Posterior vena cava (tissue), 2 donors: ENCODE results near the gene PTAR1. TPM values are rescaled to one million over a fixed set of nuclear protein-coding genes. Genes with fewer than 3 reads are reported as not detected.

Experiments
- DNase-seq: peaks from one replicate; pipeline ENCODE4 v3.0.0-alpha.2; 2020; ENCODE audit warnings: low spot score
- intact Hi-C, 2 donors: fragments of 100-400 bp; cut with DNase I; formaldehyde crosslinking; loops; one replicate each; pipeline versions ENCODE4 v1.14.1 to v1.14.2; 2022 to 2023
- total RNA-seq, 2 donors: library from RNA; stranded (reverse); fragmentation: NEBNext Ultra II Directional; extraction: Animal tissue kit (Norgen Biotek cat#: 25700); gene quantifications; one replicate each; pipeline ENCODE4 v1.2.1, GENCODE V29; 2021
- donor health status: DM: yes; HTN: yes; CAD: no.
- donor health status: DM: yes; HTN: yes; CAD: no.

Gene PTAR1
- total RNA-seq, 2 donors from 2014 or later: 48.3 to 48.8 TPM

DNA sequence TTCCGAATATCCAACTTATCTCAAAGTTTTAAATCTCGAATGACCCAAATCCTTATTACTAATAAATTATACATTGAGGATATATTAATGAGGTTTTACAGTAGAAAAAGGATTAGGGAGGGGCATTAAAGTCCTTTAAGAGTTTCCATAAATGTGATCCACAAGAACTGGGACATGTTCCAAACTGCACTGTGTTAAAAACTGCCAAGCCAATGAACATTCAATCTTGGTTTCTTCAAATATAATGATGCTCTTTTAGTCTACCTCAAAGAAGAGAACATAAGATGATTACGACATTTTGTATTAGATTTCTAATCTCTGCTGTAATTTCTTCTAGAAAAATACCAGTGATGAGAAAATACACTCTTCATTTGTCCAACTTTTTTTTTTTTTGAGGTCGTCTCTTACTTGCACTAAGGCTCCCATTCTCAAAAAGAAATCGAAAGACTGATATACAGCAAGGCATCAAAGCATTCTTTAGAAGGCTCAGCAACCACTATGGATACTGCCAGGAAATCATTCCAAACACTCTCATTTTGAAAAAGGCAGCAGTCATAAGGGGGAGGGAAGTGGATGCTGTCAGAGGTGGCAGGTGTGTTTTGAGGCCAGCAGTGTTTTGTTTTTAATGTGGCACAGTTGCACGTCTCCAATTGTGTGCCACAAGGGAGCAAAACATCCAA lies 1.7 kb downstream of the PTAR1 start:
- intact Hi-C loops: no loop called here
- DNase-seq: no peak

GRCh38 chr9:69755205-69755604 lies 4.6 kb downstream of the PTAR1 start:
- intact Hi-C loops: no loop called here
- no peak for DNase-seq

DNA sequence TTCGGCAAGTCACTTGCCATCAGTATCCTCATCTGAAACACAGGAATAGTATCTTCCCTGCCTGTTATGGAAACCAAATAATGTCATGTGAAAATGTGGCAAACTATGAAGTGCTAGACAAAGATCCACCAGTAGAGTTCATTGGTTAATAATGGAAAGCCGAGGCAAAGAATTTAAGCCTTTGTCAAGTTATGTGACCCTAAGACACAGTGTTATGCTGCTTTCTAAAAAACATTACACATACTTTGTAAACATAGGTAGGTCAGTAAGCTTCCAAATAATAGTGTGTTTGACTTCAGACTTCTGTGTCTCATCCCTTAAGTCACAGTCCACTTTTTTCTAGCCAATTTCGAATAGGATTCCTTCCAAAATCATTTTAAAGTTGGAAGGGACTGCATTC lies 6.0 kb downstream of the PTAR1 start:
- intact Hi-C loops: no loop called here
- no peak for DNase-seq

- DNase-seq: no peak
- intact Hi-C loops: no loop called here
Measured at GRCh38 chr9:69750085-69750484, 9.7 kb downstream of the PTAR1 start.

DNA sequence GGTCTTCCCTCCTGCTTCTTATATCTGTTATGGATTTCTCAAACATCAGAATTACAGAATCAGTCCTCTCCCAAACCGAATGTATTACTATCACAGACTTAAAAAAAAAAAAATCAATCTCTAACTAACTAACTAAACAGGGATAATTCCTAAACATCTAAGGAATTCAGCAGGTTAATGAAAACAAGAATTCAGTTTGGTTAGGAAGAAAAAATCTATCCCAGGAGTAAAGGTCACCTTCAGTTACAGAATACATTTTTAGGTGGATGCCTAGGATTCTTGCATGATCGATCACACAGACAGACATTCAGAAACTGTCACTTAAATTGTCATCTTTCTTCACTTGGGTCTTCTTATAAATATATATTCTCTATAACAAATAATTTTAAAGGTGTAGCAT lies 11.5 kb downstream of the PTAR1 start:
- intact Hi-C loops: no loop called here
- DNase-seq: no peak

GRCh38 chr9:69746859-69747560 lies 12.8 kb downstream of the PTAR1 start:
- DNase-seq: no peak
- intact Hi-C loops: no loop called here

DNA sequence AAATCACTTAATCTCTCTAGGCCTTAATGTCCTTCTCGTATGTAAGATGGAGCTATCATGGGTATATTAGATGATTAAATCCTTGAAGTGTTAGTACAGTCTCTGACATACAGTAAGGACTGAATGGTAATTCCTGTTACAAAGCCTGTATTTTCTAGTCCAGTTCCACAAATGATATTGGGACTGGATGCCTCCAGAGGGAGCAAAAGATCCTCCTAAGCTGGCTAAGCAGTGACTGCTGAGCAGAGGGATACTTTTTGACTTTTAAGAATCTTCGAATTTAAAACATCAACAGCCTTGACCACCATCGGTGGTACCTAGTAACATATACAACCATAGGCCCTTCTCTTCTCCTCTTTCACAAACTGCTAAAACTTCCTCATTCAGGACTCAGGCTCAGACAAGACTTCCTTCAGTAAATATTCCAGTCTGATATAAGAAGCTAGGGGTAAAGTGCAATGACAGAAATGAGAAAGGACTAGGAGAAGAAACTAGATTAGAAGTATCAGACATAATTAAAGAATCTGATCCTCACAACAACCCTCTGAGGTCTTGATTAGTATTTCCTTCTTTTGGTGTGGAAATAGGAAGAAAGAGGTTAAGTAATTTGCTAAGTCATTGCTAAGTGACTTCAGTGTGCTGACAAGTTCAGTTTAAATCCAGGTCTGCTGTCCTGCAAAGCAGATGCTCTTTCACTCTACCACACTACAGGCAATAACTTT lies 13.9 kb downstream of the PTAR1 start:
- no peak for DNase-seq
- intact Hi-C loops: no loop called here

GRCh38 chr9:69744688-69745380 lies 15.0 kb downstream of the PTAR1 start:
- intact Hi-C loops: no loop called here
- DNase-seq: no peak

- intact Hi-C loops: no loop called here
- DNase-seq: no peak
Measured at GRCh38 chr9:69743930-69744329, 15.9 kb downstream of the PTAR1 start.

- intact Hi-C loops: no loop called here
- DNase-seq: no peak
Measured at GRCh38 chr9:69740872-69741505, 18.8 kb downstream of the PTAR1 start.

DNA sequence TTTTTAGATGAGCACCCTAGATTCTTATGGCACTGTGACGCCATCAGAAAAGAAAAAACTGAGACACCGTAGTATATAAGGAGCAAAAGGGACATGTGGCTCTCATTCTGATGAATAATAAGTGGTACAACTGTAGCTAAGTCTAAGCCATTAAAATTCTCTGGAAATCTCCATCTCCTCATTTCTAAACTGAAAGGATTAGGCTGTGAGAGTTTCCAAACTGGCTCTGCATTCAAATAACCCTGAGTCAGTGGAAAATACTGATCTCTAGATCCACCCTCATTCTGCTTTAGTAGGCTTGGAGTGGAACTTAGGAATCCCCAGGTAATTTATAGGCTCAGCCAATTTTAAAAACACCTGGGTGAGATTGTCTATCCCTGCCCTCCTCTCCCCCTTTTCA lies 28.5 kb downstream of the PTAR1 start:
- DNase-seq: no peak
- intact Hi-C loops: loop anchor here in 1 of 2 donors (10.0 kb wide), 1 partner anchor 57 kb away; the partner anchor contains the start of gene APBA1

- DNase-seq: no peak
- intact Hi-C loops: no loop called here
Measured at GRCh38 chr9:69719983-69720382, 39.8 kb downstream of the PTAR1 start.

DNA sequence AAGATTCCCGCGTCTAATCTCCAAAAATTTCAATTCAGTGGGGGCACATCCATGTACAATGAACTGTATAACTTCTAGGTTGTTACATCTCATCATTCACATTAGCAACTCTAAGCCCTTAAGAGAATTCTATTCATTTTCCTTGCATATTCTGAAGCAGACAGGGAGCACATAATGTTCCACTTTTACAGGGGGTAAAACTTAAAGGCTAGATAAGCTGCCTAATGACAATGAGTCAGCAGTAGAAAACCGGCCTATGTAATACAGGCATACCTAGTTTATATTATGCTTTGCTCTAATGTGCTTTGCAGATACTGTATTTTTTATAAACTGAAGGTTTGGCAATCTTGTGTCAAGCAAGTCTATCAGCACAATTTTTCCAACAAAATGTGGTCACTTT lies 40.4 kb downstream of the PTAR1 start:
- no peak for DNase-seq

GRCh38 chr9:69718218-69718617 lies 41.6 kb downstream of the PTAR1 start:
- intact Hi-C loops: no loop called here
- DNase-seq: no peak

More for the DNA sequence above, 40.4 kb downstream of the PTAR1 start:
- intact Hi-C loops: no loop called here

GRCh38 chr9:69715825-69716224 lies 44.0 kb downstream of the PTAR1 start:
- intact Hi-C loops: no loop called here
- DNase-seq: no peak

- intact Hi-C loops: no loop called here
- no peak for DNase-seq
Measured at GRCh38 chr9:69715096-69715495, 44.7 kb downstream of the PTAR1 start.

GRCh38 chr9:69697475-69697874 lies 62.3 kb downstream of the PTAR1 start:
- intact Hi-C loops: no loop called here
- DNase-seq: no peak

DNA sequence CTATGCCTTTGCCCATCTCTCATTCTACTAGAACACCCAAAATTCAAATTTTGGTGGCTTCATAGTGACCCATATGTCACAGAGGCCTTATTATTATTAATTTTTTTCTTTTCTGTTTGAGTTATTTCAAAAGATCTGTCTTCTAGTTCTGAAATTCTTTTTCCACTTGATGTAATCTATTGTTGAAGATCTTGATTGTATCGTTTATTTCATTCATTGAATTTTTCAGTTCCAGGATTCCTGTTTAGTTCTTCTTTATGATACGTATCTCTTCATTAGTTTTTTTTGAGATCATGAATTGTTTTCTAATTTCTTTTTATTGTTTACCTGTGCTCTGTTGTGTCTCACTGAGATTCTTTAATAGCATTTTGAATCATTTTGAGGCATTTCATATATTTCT lies 63.0 kb downstream of the PTAR1 start:
- no peak for DNase-seq
- intact Hi-C loops: no loop called here

DNA sequence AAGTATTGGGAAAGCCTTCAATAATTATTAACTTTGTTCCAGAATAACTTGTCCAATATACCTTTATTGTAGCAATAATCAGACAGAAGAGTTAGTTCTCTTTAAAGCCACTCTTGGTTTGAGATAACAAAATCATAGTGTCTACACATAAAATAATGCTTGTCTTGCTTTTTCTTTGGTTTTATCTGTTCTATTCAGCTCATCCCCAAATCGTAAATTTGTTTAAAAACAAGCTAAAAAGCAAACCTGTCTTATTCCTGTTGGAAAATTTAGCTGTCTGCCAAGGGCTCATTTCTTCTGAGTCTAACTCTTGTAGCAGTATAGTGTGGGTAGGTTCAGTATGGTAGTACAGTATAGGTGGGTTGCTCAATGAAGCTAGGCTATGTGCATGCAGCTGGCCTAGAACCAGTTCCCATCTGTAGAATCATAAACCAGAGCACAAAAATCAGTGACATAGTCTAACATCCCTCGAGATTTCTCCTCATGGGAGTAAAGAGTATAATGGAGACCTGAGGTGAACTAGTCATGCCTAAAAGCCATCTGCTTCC lies 69.7 kb downstream of the PTAR1 start:
- intact Hi-C loops: loop anchor here in 1 of 2 donors (10.0 kb wide), 1 partner anchor 195 kb away; no protein-coding TSS in a partner anchor
- no peak for DNase-seq
